ENCODE results near the gene LHX6. TPM values are rescaled to one million over a fixed set of nuclear protein-coding genes. Genes with fewer than 3 reads are reported as not detected.

The LHX6 gene
- total RNA-seq, 1 experiment from 2014 or later: 4.1 TPM

GRCh38 chr9:122220673-122221182 lies 8.0 kb downstream of the LHX6 start:
- H3K9ac ChIP-seq (ENCODE audit: low read length): no peak overlapping the region

More at GRCh38 chr9:122220673-122221182, 8.0 kb downstream of the LHX6 start:
- intact Hi-C loops (cut with micrococcal nuclease): no loop called here
- Histone ChIP-seq H3K4me1 (ENCODE audit: control insufficient read depth in 1 of 2, insufficient read depth in 2 of 2, low read length in 2 of 2) (peaks cover 0 to 7% of the 10 kb centered on the region in 2 experiments; a peak in 1 of 4 replicates), H3K27me3 (ENCODE audit: insufficient read depth, low read length) (no peaks in the 10 kb centered on the region), H2AFZ (ENCODE audit: low read depth, low read length, poor library complexity, severe bottlenecking) (no peak overlapping the region), H3K9me2 (ENCODE audit: insufficient read depth) (no peaks in the 10 kb centered on the region), H4K20me1 (ENCODE audit: insufficient read depth) (no peaks in the 10 kb centered on the region), H3K79me2 (ENCODE audit: insufficient read depth, low read length) (no peaks in the 10 kb centered on the region), H3K4me3 (replicated peaks in 1 of 2; ENCODE audit: low read depth in 1 of 2, low read length in 2 of 2) (no peak overlapping the region), H3K9me3 (ENCODE audit: control insufficient read depth in 1 of 2, insufficient read depth in 1 of 2, low read depth in 1 of 2, low read length in 2 of 2) (no peaks in the 10 kb centered on the region), H3K36me3 (ENCODE audit: control insufficient read depth in 1 of 2, insufficient read depth in 2 of 2, low read length in 2 of 2) (no peaks in the 10 kb centered on the region), H3K4me2 (ENCODE audit: low read length) (no peak overlapping the region), H3K27ac (ENCODE audit: low read depth, low read length) (no peak overlapping the region)
- no peak for TF ChIP-seq JUND (IDR thresholded peaks at IDR 0.05)
- no peak for TF ChIP-seq ELF1 (IDR thresholded peaks at IDR 0.05; ENCODE audit: borderline replicate concordance, low read depth)
- TF ChIP-seq, protein P1, sequence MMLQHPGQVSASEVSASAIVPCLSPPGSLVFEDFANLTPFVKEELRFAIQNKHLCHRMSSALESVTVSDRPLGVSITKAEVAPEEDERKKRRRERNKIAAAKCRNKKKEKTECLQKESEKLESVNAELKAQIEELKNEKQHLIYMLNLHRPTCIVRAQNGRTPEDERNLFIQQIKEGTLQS (IDR thresholded peaks at IDR 0.05): no peak
- no peak for TF ChIP-seq EZH2 (IDR thresholded peaks at IDR 0.05)
- no peak for TF ChIP-seq CBX3 (IDR thresholded peaks at IDR 0.05; ENCODE audit: low read depth)
- no peak for TF ChIP-seq SIN3A (IDR thresholded peaks at IDR 0.05; ENCODE audit: low read depth)
- TF ChIP-seq, protein P2, sequence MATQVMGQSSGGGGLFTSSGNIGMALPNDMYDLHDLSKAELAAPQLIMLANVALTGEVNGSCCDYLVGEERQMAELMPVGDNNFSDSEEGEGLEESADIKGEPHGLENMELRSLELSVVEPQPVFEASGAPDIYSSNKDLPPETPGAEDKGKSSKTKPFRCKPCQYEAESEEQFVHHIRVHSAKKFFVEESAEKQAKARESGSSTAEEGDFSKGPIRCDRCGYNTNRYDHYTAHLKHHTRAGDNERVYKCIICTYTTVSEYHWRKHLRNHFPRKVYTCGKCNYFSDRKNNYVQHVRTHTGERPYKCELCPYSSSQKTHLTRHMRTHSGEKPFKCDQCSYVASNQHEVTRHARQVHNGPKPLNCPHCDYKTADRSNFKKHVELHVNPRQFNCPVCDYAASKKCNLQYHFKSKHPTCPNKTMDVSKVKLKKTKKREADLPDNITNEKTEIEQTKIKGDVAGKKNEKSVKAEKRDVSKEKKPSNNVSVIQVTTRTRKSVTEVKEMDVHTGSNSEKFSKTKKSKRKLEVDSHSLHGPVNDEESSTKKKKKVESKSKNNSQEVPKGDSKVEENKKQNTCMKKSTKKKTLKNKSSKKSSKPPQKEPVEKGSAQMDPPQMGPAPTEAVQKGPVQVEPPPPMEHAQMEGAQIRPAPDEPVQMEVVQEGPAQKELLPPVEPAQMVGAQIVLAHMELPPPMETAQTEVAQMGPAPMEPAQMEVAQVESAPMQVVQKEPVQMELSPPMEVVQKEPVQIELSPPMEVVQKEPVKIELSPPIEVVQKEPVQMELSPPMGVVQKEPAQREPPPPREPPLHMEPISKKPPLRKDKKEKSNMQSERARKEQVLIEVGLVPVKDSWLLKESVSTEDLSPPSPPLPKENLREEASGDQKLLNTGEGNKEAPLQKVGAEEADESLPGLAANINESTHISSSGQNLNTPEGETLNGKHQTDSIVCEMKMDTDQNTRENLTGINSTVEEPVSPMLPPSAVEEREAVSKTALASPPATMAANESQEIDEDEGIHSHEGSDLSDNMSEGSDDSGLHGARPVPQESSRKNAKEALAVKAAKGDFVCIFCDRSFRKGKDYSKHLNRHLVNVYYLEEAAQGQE (IDR thresholded peaks at IDR 0.05; ENCODE audit: low read depth): no peak
- TF ChIP-seq TCF7L2 (IDR thresholded peaks at IDR 0.05; ENCODE audit: borderline replicate concordance, extremely low read depth, insufficient read depth, insufficient read length): no peak
- no peak for TF ChIP-seq RAD21 (IDR thresholded peaks at IDR 0.05; ENCODE audit: low read depth)
- TF ChIP-seq SP1 (IDR thresholded peaks at IDR 0.05; ENCODE audit: low read depth): no peak
- no peak for TF ChIP-seq ZNF274 (IDR thresholded peaks at IDR 0.05; ENCODE audit: low read depth, low read length)
- no TSS peak for BruUV-seq (replicated peaks)
- ATAC-seq: no peak
- DNase-seq (ENCODE audit: low read depth, low spot score): no peak
- POLR2A ChIA-PET: no interaction called here
- CTCF ChIA-PET: no interaction called here
- RAD21 ChIA-PET (ENCODE audit: low non-redundant PET in 1 of 2, low total read pairs in 2 of 2, uncharacterized antibody in 2 of 2, unreplicated experiment in 2 of 2): no interaction called here
